HG02759 (cell line): ENCODE data around the gene AMN1.
"Not testable (repeated sequence)": the region's sequence is repeated elsewhere in the genome, so short reads cannot be mapped to it uniquely, and the experiment has no call there.

ENCODE experiments used
- ATAC-seq: cut with Tn5 transposase; IDR thresholded peaks from one replicate; pipeline ENCODE4 v1.9.1; 2021; ENCODE audit warnings: mild to moderate bottlenecking, moderate library complexity; ENCODE audit not compliant: unreplicated experiment

The AMN1 gene

GRCh38 chr12:31728917-31729640 is at the start of gene AMN1:
AMN1 (minus strand) TSS chr12:31729021; CDS start chr12:31729008, 13 bp downstream.
- ATAC-seq = peak; percentile 96

GRCh38 chr12:31773867-31774266 is 45.0 kb upstream of the AMN1 start:
- ATAC-seq = peak; percentile 72

DNA sequence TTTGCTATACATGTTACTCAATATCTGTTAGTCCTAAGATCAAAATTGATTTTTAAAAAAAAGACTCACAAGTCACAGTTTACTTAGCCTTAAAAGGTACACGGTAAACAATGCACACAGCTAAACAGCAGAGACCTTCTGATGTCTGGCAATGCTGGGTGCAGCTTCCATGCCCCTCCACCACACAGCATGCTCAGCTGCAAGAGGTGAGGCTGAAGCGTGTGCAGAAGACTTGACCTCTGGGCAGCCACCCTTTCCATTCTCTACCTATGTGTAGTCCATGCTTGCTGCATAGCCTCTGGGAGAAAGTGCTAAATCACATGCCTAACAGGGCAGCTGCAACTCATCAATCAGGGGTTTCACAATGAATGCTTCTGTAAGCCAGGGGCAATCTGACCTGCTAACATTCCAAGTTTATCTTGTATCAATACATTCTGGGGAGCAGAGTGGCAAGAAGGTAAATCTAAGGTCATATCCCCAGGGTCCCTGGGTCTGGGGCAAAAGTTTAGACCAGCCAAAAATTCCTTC is 44.5 kb upstream of the AMN1 start:
- peak; percentile 82 for ATAC-seq

DNA sequence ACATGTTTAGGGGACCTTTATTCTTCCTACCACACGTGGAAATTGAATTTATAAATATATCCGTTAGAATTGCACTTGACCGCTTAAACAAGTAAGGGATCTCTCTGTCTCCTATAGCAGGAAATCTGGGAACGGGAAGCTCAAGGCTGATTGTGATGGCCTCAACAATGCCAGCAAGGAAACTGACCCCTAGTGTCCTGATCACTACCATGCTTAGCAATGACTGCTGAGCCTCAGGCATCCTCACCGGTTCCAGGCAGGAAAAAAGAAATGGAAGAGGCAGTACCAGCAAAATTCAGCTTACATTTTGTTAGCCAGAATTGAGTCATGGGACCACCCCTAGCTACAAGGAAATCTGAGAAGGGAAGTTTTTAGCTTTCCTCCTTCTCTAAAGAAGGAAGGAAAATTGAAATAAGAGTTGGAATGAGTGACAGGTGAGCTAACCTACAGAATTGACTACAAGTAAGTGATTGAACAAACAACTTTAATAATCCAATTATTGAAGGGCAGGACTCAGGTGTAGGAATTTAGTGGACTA is 43.9 kb upstream of the AMN1 start:
- no peak for ATAC-seq

DNA sequence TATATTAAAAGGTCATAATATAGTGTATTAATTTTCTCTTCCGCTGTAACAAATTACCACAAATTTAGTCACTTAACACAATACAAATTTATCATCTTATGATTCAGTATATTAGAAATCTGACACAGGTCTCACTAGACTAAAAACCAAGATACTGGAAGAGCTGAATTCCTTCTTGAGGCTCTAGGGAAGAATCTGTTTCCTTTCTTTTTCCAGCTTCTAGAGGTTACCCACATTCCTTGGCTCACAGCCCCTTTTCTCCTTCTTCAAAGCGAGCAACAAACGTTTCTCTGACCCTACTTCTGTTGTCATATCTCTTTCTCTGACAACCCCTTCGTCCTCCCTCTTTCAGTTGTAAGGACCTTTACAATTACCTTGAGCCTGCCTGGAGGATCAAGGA is 43.4 kb upstream of the AMN1 start:
- no peak for ATAC-seq

DNA sequence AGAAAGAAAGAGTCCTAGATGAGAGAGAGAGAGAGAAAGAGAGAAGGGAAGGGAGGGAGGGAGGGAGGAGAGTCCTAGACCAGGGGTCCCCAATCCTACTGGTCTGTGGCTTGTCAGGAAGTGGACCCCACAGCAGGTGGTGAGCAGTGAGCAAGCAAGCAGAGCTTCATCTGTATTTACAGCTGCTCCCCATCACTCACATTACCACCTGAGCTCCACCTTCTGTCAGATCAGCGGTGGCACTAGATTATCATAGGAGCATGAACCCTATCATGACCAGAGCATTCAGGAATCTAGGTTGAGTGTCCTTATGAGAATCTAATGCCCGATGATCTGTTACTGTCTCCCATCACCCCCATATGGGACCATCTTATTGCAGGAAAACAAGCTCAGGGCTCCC is 39.2 kb upstream of the AMN1 start:
- ATAC-seq = no peak

- ATAC-seq = no peak
Observed at GRCh38 chr12:31765931-31766330, 37.1 kb upstream of the AMN1 start.

DNA sequence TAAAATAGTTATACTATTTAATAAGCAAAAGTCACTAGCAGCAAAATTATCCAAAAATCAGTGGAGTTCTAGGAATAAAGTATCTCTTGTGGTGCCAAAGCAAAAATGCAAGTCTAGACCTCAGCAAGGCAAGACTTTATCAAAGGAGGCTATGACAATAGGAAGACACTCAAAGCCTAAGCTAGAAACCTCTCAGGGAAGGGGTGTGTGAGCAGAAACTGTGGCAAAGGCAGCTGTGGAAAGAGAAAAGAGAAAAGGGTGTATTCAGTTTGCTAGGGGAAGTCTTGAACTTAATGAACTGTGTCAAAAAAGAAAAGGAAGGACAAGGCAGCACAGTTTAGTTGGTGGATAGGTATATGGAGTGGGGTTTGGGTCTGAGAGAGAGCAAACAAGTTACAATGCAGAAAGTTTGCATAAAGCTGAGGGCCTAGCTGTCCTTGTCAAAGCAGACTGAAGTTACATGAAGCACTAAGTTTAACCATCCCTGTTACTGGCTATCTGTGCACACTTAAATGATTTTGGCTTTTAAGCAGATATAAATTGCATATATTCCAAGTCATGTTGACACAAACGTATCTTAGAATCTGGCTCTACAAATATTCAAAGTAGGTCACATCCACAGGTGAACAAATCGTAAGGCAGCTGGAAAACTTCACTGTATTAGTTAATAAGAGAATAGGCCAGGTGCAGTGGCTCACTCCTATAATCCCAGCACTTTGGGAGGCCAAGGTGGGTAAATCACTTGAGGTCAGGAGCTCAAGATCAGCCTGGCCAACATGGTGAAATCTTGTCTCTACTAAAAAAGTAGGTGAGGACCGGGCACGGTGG is 31.0 kb upstream of the AMN1 start:
- ATAC-seq = no peak

DNA sequence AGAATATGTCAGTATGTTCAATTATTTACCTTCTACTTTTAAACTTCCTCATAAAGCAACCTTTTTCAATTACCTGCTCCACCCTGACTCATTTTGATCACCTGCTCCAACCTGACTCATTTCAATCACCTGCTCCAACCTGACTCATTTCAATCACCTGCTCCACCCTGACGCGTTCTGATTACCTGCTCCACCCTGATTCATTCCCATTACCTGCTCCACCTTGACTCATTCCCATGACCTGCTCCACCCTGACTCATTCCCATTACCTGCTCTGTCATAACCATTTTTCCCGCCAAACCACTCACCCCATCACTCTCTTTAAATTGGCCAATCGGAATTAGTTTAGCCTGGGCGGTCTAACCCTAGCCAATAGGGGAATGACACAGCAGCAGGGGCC is 29.5 kb upstream of the AMN1 start:
- not testable (repeated sequence) for ATAC-seq

DNA sequence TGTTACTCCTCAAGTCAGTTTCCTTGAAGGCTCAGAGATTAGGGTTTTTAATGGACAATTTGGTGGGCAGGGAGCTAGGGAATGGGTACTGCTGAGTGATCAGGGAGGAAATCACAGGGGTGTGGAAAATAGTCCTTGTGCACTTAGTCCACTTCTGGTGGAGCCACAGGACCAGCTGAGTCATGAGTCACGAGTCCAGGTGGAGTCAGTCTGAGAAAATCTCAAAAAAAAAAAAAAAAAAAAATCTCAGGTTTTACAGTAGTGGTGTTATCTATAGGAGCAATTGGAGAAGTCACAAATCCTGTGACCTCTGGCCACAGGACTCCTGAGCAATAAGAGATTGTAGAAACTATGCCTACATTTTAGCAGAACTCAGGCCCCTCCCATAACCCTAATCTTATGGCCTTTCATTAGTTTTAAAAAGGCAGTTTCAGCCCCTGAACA is 28.2 kb upstream of the AMN1 start:
- no peak for ATAC-seq

- no peak for ATAC-seq
Observed at GRCh38 chr12:31752450-31752849, 23.6 kb upstream of the AMN1 start.

GRCh38 chr12:31751085-31751484 is 22.3 kb upstream of the AMN1 start:
- no peak for ATAC-seq

- ATAC-seq = no peak
Observed at GRCh38 chr12:31750747-31751039, 21.9 kb upstream of the AMN1 start.

GRCh38 chr12:31749024-31749704 is 20.3 kb upstream of the AMN1 start:
- peak; percentile 86 for ATAC-seq

DNA sequence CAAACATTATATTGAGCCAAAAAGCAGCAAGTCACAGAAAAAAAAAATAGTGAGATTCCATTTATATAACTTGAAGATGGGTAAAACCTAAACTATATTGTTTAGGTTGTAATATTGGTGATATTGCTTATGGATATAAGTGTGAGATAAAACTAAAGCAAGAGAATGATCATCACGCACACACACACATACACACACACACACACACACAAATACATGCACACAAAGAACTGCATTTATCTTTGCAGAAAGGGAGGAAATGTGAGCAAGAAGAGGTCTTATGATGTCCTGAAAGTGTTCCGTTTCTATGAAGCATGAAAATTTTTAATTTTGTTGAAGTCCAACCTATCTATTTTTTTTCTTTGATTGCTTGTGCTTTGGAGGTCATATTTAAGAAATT is 16.4 kb upstream of the AMN1 start:
- ATAC-seq = no peak

GRCh38 chr12:31744363-31744762 is 15.5 kb upstream of the AMN1 start:
- not testable (repeated sequence) for ATAC-seq

GRCh38 chr12:31742891-31743290 is 14.1 kb upstream of the AMN1 start:
- no peak for ATAC-seq

GRCh38 chr12:31740628-31741027 is 11.8 kb upstream of the AMN1 start:
- no peak for ATAC-seq

- ATAC-seq = no peak
Observed at GRCh38 chr12:31737763-31738162, 8.9 kb upstream of the AMN1 start.

DNA sequence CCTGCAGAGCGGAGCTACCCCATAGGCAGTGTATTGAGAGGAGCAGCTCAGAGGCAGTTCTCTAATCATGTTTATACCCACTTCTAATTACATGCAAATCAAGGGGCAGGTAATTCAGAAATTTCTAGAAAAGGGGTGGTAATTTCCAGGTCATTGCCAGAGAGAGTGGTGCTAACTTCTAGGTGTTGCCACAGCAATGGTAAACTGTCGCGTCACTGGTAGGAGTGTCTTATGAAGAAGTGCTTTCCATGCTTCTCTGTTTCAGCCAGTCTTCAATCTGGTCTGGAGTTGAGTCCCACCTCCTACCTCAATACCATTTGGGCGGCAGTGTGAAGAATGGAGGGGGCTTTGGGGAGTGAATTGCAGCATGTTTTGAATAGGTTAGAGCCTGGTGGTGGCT is 8.5 kb upstream of the AMN1 start:
- no peak for ATAC-seq

GRCh38 chr12:31736472-31736871 is 7.7 kb upstream of the AMN1 start:
- ATAC-seq = peak; percentile 52
